Measurements from ENCODE around the gene TP53I3.
"Not testable (repeated sequence)": the region's sequence is repeated elsewhere in the genome, so short reads cannot be mapped to it uniquely, and the experiment has no call there.

The TP53I3 gene

DNA sequence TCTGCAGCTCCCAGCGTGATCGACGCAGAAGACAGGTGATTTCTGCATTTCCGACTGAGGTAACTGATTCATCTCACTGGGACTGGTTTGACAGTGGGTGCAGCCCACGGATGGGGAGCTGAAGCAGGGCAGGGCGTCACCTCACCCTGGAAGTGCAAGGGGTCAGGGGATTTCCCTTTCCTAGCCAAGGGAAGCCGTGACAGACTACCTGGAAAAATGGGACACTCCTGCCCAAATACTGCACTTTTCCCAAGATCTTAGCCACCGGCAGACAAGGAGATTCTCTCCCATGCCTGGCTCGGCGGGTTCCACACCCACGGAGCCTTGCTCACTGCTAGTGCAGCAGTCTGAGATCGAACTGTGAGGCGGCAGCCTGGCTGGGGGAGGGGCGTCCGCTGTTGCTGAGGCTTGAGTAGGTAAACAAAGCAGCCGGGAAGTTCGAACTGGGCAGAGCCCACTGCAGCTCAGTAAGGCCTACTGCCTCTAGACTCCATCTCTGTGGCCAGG is 10.6 kb upstream of the TP53I3 start:
- not testable (repeated sequence) for DNase-seq

- DNase-seq = not testable (repeated sequence)
Measured at GRCh38 chr2:24093270-24093669, 8.6 kb upstream of the TP53I3 start.

DNA sequence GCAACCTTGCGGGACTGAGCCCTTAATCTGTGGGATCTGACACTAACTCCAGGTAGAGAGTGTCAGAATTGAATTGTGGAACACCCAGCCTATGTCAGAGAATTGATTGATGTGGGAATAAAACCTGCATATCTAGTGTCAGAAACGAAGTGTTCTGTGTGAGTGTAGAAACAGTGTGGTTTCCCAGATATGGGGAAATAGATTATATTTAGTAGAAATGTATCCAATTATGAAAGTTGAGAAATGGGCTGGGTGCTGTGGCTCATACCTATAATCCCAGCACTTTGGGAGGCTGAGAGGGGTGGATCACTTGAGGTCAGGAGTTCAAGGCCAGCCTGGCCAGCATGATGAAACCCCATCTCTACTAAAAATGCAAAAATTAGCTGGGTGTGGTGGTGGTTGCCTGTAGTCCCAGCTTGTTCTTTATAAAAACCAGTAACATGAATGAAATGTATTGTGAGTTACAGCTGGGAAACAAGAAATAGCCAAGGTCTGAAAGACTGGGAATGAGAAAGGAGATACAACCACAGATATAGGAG is 4.3 kb upstream of the TP53I3 start:
- DNase-seq = no peak

GRCh38 chr2:24087032-24087431 is 2.4 kb upstream of the TP53I3 start:
- DNase-seq = no peak

- DNase-seq = no peak
Measured at GRCh38 chr2:24086241-24086640, 1.6 kb upstream of the TP53I3 start.

- no peak for DNase-seq
Measured at GRCh38 chr2:24085200-24085489, 511 bp upstream of the TP53I3 start.

DNA sequence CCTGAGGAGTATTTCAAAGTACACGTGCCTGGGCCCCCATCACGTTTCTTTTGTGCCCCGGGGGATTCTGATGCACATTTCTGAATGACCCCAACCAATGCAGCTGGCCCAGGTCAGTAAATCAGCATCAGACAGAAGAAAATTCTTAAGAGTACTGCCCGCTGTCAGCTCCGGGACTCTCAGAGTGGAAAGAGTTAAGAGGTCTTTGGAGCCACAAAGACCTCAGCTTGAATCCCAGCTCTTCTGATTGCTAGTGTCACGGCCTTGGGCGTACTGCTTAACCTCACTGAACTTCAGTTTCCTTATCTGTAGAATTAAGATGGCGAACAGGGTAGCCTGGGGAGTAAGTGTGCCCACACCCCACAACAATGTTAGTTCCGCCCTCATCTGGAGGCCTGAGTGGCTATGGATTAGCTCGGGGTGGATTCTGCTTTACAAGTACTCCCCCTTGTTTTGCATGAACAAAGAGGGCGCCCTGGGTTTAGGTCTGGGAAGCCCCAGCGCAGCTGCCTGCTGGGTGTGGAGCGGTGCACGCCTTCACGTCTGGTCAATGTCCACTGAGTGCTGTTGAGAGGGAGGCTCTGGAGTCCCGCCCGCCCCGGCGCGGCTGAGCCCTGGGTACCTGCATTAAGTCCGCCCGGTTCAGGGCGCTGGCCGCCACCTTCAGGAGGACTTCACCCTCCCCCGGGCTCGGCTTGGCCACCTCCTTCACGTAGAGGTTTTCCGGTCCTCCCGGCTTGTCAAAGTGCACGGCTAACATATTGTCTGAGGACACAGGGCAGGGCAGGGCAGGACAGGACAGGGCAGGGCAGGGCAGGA is 858 bp downstream of the TP53I3 start:
- DNase-seq = peak; percentile 71

- DNase-seq = no peak
Measured at GRCh38 chr2:24082787-24083566, 1.7 kb downstream of the TP53I3 start.

GRCh38 chr2:24080701-24081100 is 3.9 kb downstream of the TP53I3 start:
- DNase-seq = no peak

- DNase-seq = no peak
Measured at GRCh38 chr2:24077879-24078278, 6.8 kb downstream of the TP53I3 start.

GRCh38 chr2:24077535-24077877 is 7.1 kb downstream of the TP53I3 start:
- no peak for DNase-seq

GRCh38 chr2:24076849-24077534 is 7.6 kb downstream of the TP53I3 start:
- no peak for DNase-seq

DNA sequence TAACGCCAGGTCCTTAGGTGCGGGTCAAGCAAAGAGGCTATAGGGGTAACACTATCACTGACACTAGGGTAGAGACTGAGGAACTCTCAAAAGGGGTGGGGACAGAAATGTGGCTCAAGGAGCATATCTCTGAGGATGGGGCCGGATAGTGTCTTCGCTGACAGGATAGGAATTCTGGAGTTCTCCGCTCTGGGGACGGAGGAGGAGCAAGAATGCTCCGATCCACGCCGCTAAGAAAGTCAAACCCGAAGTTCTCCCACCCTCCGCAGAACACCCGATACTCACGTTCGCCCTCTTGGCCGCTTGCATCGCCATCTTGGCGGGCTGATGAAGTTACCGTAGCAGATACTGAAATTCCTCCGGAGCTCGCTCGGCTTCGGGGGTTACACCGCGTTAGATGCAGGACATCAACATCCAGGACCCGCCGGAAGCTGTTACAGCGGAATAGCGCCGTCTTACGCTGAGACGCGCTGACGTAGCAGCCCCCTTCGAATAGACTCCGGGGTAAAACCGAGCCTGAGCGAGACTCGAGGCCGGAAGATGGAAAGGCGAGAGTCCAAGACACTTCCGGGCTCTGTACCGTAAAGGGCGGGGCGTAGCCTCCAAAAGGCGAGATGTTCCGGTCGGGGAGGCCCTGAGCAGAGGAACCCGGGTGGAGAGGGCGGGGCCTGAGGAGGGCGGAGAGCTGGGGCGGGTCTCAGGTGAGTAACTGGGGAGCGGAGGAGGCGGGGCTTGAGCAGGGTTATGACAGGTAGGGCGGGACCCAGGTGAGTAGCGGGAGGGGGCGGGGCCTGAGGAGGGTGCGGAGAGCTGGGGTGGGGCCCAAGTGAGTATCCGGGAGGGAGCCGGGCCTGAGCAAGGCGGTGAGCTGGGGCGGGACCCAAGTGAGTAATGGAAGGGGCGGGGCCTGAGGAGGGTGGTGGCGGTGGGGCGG is 8.5 kb downstream of the TP53I3 start, which contains the start of gene SF3B6:
Gene SF3B6 (minus strand): TSS at position 412 of the 934 bp plus-strand sequence. CDS start 97 bp downstream, at position 315.
- peak; percentile 100 for DNase-seq

DNA sequence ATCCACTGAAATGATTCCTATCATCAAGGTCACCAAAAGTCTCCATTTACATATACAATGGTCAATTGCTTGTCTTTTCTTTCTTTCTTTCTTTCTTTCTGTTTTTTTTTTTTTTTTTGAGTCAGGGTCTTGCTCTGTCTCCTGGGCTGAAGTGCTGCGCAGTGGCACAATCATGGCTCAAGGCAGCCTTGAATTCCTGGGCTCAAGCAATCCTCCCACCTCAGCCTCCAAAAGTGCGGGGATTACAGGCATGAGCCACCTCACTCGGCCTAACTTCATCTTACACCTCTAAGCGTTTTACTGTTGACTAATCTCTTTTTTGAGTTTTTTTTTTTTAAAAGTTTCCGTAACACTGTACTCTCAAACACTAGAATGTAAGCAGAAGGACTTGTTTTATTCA is 9.4 kb downstream of the TP53I3 start:
- DNase-seq = no peak

DNA sequence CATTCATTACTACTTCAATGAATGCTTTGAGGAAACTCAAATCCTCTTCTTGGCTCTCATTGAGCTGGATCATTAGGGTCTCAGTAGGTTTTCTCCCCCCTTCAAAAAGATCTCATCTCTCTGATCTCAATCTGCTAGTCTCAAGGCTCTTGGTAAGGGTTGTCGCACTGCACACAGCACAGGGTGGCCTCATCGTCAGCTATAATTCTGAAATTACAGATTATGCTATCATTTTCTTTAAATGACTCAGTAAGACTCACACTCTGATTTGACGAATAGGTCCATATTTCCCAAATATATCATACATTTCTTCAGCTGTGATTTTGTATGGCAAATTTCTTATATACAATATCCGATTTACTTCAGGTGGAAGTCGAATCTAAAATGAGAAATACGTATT is 10.8 kb downstream of the TP53I3 start:
- no peak for DNase-seq

- no peak for DNase-seq
Measured at GRCh38 chr2:24072259-24072658, 12.4 kb downstream of the TP53I3 start.

GRCh38 chr2:24065341-24065740 is 19.3 kb downstream of the TP53I3 start:
- DNase-seq = no peak

- DNase-seq = no peak
Measured at GRCh38 chr2:24058564-24059271, 25.9 kb downstream of the TP53I3 start.

DNA sequence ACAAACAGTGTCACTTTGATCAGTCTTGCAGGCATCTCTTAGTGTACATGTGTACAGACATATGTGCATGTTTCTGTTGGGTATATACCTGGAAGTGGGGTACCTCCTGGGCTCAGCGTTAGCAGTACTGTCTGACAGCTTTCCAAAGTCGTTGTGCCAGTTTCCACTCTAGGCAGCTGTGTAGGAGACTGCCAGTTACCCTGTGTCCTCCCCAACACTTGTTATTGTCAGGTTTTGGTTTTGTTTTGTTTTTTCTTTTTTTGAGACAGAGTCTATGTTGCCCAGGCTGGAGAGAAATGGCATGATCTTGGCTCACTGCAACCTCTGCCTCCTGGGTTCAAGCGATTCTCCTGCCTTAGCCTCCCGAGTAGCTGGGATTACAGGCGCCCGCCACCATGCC is 28.9 kb downstream of the TP53I3 start:
- DNase-seq = no peak

DNA sequence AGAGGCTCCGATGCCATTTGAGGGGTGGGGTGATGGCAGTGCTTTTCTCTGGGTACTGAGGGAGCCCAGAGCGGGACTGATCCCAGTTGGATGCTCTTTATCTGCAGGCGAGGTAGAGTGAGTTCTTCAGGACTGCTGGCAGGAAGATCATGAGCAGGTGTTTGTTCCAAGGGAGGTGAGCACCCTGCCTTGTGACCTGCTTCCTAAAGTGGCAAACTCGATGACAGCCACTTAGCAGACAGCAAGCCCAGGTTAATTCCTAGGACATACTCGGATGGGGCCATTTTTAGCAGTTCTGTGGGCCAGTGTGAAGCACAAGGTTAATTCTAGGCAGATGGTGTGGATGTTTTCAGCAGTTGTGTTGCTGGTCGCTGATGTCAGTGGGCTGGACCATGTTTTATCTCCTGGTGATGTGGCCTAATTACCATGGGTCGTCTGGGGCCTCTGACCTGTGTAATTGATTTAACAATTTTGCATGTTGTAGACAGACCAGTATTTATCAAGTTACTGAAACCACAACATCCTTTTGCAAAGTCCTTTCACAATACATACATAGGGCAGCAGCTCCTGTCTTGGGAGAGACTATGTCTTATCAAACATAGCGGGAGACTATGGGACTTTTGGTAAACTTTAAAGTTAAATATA is 30.1 kb downstream of the TP53I3 start:
- DNase-seq = no peak

- no peak for DNase-seq
Measured at GRCh38 chr2:24052951-24053350, 31.7 kb downstream of the TP53I3 start.
